GM12801 (cell line): ENCODE measurements around the gene TBC1D22A.

Experiments
- CTCF ChIP-seq: IDR thresholded peaks from one replicate; pipeline ENCODE4 v1.5.1; 2011; ENCODE audit warnings: control low read depth; ENCODE audit not compliant: insufficient read length; ENCODE audit errors: extremely low read depth

TBC1D22A gene

GRCh38 chr22:47164514-47165337, 402.3 kb downstream of the TBC1D22A start:
- no peak for TF ChIP-seq CTCF

GRCh38 chr22:47165338-47166032, 403.0 kb downstream of the TBC1D22A start:
- no peak for TF ChIP-seq CTCF

- TF ChIP-seq CTCF = no peak
Measured at GRCh38 chr22:47166033-47166404, 403.6 kb downstream of the TBC1D22A start.

- no peak for TF ChIP-seq CTCF
Measured at GRCh38 chr22:47166446-47167016, 404.1 kb downstream of the TBC1D22A start.

- TF ChIP-seq CTCF = no peak
Measured at GRCh38 chr22:47167056-47167455, 404.6 kb downstream of the TBC1D22A start.

GRCh38 chr22:47168441-47168840, 406.0 kb downstream of the TBC1D22A start:
- TF ChIP-seq CTCF = no peak

- no peak for TF ChIP-seq CTCF
Measured at GRCh38 chr22:47168900-47169800, 406.7 kb downstream of the TBC1D22A start.
